ENCODE results near the gene RPS6KB2. TPM values are rescaled to one million over a fixed set of nuclear protein-coding genes. Genes with fewer than 3 reads are reported as not detected.

RPS6KB2 gene
- total RNA-seq (47.8 and 53.8 TPM in 2 replicates), polyA plus RNA-seq (60.0 and 70.0 TPM in 2 replicates), polyA minus RNA-seq (43.2 and 44.7 TPM in 2 replicates), Bru-seq, nascent RNA (percentile 58 among the genes with signal in this experiment), BruChase-seq, experiment 1, labeled RNA remaining after a 6-hour chase (percentile 68 among the genes with signal in this experiment), BruChase-seq, experiment 2, labeled RNA remaining after a 2-hour chase (percentile 73 among the genes with signal in this experiment)
- polyA plus RNA-seq (2011; cell fraction: cytosol; rRNA removed), result 52.4 and 60.7 TPM in 2 replicates
- polyA plus RNA-seq (2011; cell fraction: nucleus; rRNA removed), result 91.2 and 103 TPM in 2 replicates
- polyA plus RNA-seq (2012), result 37.7 and 41.2 TPM in 2 replicates
- polyA minus RNA-seq (2011; cell fraction: cytosol; rRNA and poly(A)+ RNA removed), result 47.2 TPM
- 20.7 and 23.7 TPM in 2 replicates for polyA minus RNA-seq (2011; cell fraction: nucleus; rRNA and poly(A)+ RNA removed)
- long read RNA-seq, transcript RPS6KB2-201 (15 exons, 1,733 nt), result major isoform, 144 of 237 reads
- long read RNA-seq, partial matches to known transcripts, result 15 of 237 reads
- long read RNA-seq, other reads (novel, unspliced or antisense), result 76 of 237 reads

GRCh38 chr11:67428052-67429001 lies at the start of gene RPS6KB2:
RPS6KB2 (plus strand) TSS chr11:67428494; CDS start chr11:67428546, 52 bp downstream.
- dilution Hi-C loops (cut with MboI; ENCODE audit: extremely low pct_ligation_motif_present, low sequenced_read_pairs), result no loop called here
- CTCF ChIA-PET, result interaction anchor here (1.8 kb wide), 1 partner anchor 27 kb away, joined by 8 read pairs; the partner anchor contains the start of gene PPP1CA
- BruUV-seq (replicated peaks), result TSS peak; percentile 50

More at GRCh38 chr11:67428052-67429001, at the start of gene RPS6KB2:
- intact Hi-C loops (cut with micrococcal nuclease), result loop anchor here (1.0 to 2.0 kb wide), 3 partner anchors 15 to 78 kb away; partner anchors contain the start of genes CORO1B and TMEM134
- H3K27me3 ChIP-seq (ENCODE audit: control insufficient read depth in 2 of 2, insufficient read depth in 2 of 2, low read length in 2 of 2), result no peaks in the 10 kb centered on the region
- DNase-seq (ENCODE audit: low read depth, low spot score), result peak; percentile 98
- H3K9me3 ChIP-seq (replicated peaks; ENCODE audit: control insufficient read depth, insufficient read depth, low read length), result no peaks in the 10 kb centered on the region
- H3K4me3 ChIP-seq (replicated peaks in 1 of 3; ENCODE audit: insufficient read depth in 1 of 3, low read depth in 1 of 3, low read length in 3 of 3), result peak within 1 kb of the TSS; percentile 46 to 91 (median 75)
- FAIRE-seq, result peak; percentile 94
- TF ChIP-seq POLR2AphosphoS5 (IDR thresholded peaks at IDR 0.05; ENCODE audit: insufficient read depth, low read depth, low read length) (peak; percentile 98), EZH2 (IDR thresholded peaks at IDR 0.05; ENCODE audit: borderline replicate concordance, low read depth, low read length, severe bottlenecking) (no peak), MAX (IDR thresholded peaks at IDR 0.05; ENCODE audit: insufficient read depth, insufficient read length) (no peak), GATA2 (IDR thresholded peaks at IDR 0.05; ENCODE audit: insufficient read depth, insufficient read length, low read depth, low read length) (no peak), MYC (IDR thresholded peaks at IDR 0.05; ENCODE audit: low read depth, low read length) (no peak), POLR2A (IDR thresholded peaks at IDR 0.05; ENCODE audit: low read depth, low read length) (peak; percentile 96), CTCF (IDR thresholded peaks at IDR 0.05; ENCODE audit: extremely low read depth in 1 of 2, insufficient read depth in 1 of 2, low read depth in 1 of 2, low read length in 2 of 2) (no peak), FOS (IDR thresholded peaks at IDR 0.05; ENCODE audit: borderline replicate concordance, insufficient read depth, low read length) (no peak), JUN (IDR thresholded peaks at IDR 0.05; ENCODE audit: borderline replicate concordance, insufficient read depth, insufficient read length, low read depth) (no peak)
- POLR2A ChIA-PET, result no interaction called here
- peak within 1 kb of the TSS; percentile 66 for H3K9ac ChIP-seq (replicated peaks; ENCODE audit: extremely low read depth, insufficient read depth, low read length)
- peak within 1 kb of the TSS; percentile 70 for H2AFZ ChIP-seq (ENCODE audit: low read depth, low read length)
- no peaks in the 10 kb centered on the region for H3K4me1 ChIP-seq (ENCODE audit: control insufficient read depth, extremely low read depth, insufficient read depth, low read length)
- no peaks in the 10 kb centered on the region for H3K9me1 ChIP-seq (replicated peaks; ENCODE audit: control insufficient read depth, extremely low read depth, insufficient read depth, low read length)
- peaks cover 10% of the 10 kb centered on the region for H3K79me2 ChIP-seq (ENCODE audit: control insufficient read depth, insufficient read depth, low read length)
- H4K20me1 ChIP-seq (replicated peaks; ENCODE audit: control insufficient read depth, extremely low read depth, insufficient read depth, low read length), result no peaks in the 10 kb centered on the region
- H3K36me3 ChIP-seq (ENCODE audit: control insufficient read depth in 2 of 2, extremely low read depth in 1 of 2, insufficient read depth in 2 of 2, low read length in 2 of 2), result peaks cover 0 to 16% of the 10 kb centered on the region in 2 experiments
- H3K4me2 ChIP-seq (ENCODE audit: insufficient read depth, low read length), result peak within 1 kb of the TSS; percentile 49
- peak within 1 kb of the TSS; percentile 38 for H3K27ac ChIP-seq (ENCODE audit: insufficient read depth, low read depth, low read length)

All from endothelial cell of umbilical vein (primary cell).